Right lobe of liver (tissue), 6 donors: ENCODE data around the gene ILF3. TPM values are rescaled to one million over a fixed set of nuclear protein-coding genes. Genes with fewer than 3 reads are reported as not detected.

Experiments used
- ATAC-seq, 4 donors: fragments of 200-7000 bp; cut with Tn5 transposase; one replicate each; pipeline ENCODE4 v1.9.1; 2020; ENCODE audit warnings: mild to moderate bottlenecking in 4 of 4, moderate library complexity in 4 of 4
- DNase-seq, 3 donors: peaks; one replicate each; pipeline ENCODE4 v3.0.0-alpha.2; 2020
- H3K27ac ChIP-seq, 3 donors: fragments of 200-600 bp; one replicate each; pipeline ENCODE4 v1.8.0; 2022
- H3K27me3 ChIP-seq, 2 donors: fragments of 200-600 bp; one replicate each; pipeline ENCODE4 v1.8.0; 2022
- H3K36me3 ChIP-seq, 4 donors: fragments of 200-600 bp; sonication (generic) in 1 of 4; one replicate each; pipeline versions ENCODE4 v1.5.1 to v1.8.0; 2017 to 2022; ENCODE audit warnings: control low read depth in 1 of 4
- H3K4me1 ChIP-seq, 4 donors: fragments of 200-600 bp; sonication (generic) in 1 of 4; one replicate each; pipeline versions ENCODE4 v1.5.1 to v1.8.0; 2017 to 2022; ENCODE audit warnings: control low read depth in 1 of 4
- H3K4me3 ChIP-seq, 3 donors: fragments of 200-600 bp; one replicate each; pipeline ENCODE4 v1.8.0; 2022
- H3K9me3 ChIP-seq, 4 donors: fragments of 200-600 bp; sonication (generic) in 1 of 4; one replicate each; pipeline versions ENCODE4 v1.5.1 to v1.8.0; 2017 to 2022; ENCODE audit warnings: control low read depth in 1 of 4
- POLR2A ChIP-seq: fragments of 450-650 bp; IDR thresholded peaks from one replicate; pipeline ENCODE4 v1.6.1; 2017; ENCODE audit warnings: antibody characterized with exemption, mild to moderate bottlenecking
- WGBS: methylation state at CpG from one replicate; pipeline ENCODE4 v1.1.6; 2018; ENCODE audit warnings: low coverage, low lambda C conversion rate; ENCODE audit not compliant: insufficient coverage; ENCODE audit errors: missing lambda C conversion rate; 5-methylcytosine and 5-hydroxymethylcytosine counted together
- intact Hi-C, 2 donors: fragments of 100-400 bp; cut with DNase I; formaldehyde crosslinking; loops; one replicate each; pipeline versions ENCODE4 v1.11.2 to v1.14.1; 2022
- total RNA-seq, 6 experiments: library from RNA; depleted of rRNA in 2 of 6; stranded (reverse); fragments of >200 nt in 2 of 6; fragmentation: NEBNext Ultra II Directional in 3 of 6; extraction: Animal tissue kit (Norgen Biotek cat#: 25700) in 3 of 6; gene quantifications; one replicate each; pipeline versions ENCODE4 v1.1.0 to v1.2.4, GENCODE V29; 2016 to 2023
- TF ChIP-seq, protein P1 (sequence below), 4 donors: fragments of 200-600 bp in 3 of 4; fragments of 450-650 bp in 1 of 4; IDR thresholded peaks; one replicate each; pipeline versions ENCODE4 v1.5.1 to v1.8.0; 2016 to 2022; ENCODE audit warnings: antibody characterized with exemption in 4 of 4, mild to moderate bottlenecking in 2 of 4
- donor health status: DM: no; HTN: yes; CAD: no.
- donor health status: DM: no; HTN: no; CAD: no.
- donor health status: DM: no; HTN: no; CAD: no.
- donor health status: DM: no; HTN: yes; CAD: no.
- donor health status: DM: no; HTN: yes; CAD: no.

ILF3 gene
- total RNA-seq, 6 experiments from 2014 or later: 40.0 to 82.3 (median 54.8) TPM

DNA sequence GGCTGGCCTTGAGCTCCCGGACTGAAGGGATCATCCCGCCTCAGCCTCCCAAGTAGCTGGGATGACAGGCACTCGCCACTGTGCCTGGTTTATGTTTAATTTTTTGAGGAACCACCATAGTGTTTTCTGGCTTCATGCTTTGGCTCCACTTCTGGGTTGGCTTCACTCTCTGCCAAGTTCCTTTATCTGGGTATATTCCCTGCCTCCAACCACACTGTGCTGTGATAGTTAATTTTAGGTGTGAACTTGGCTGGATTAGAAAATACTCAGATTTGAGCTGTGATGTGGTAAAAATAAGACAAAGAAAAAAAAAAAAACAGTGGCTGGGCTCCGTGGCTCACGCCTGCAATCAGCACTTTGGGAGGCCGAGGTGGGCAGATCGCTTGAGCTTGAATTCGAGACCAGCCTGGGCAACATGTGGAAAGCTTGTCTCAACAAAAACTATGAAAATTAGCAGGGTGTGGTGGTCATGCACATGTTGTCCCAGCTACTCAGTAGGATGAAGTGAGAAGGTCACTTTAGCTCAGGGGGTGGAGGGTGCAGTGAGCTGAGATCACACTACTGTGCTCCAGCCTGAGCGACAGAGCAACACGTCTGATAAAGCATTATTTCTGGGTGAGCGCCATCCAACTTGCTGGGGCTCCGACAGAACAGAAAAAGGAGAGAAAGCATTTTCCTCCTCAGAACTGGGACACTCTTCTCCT, 7.5 kb upstream of the ILF3 start:
- Histone ChIP-seq H3K27ac (no peak overlapping the region), H3K9me3 (no peaks in the 10 kb centered on the region), H3K4me3 (no peak overlapping the region), H3K36me3 (no peaks in the 10 kb centered on the region), H3K27me3 (no peaks in the 10 kb centered on the region), H3K4me1 (no peaks in the 10 kb centered on the region)
- intact Hi-C loops: no loop called here
- ATAC-seq (no peak), DNase-seq (no peak)
- WGBS: 71% methylated on average over 9 of the region's 12 CpGs
- TF ChIP-seq, protein P1, sequence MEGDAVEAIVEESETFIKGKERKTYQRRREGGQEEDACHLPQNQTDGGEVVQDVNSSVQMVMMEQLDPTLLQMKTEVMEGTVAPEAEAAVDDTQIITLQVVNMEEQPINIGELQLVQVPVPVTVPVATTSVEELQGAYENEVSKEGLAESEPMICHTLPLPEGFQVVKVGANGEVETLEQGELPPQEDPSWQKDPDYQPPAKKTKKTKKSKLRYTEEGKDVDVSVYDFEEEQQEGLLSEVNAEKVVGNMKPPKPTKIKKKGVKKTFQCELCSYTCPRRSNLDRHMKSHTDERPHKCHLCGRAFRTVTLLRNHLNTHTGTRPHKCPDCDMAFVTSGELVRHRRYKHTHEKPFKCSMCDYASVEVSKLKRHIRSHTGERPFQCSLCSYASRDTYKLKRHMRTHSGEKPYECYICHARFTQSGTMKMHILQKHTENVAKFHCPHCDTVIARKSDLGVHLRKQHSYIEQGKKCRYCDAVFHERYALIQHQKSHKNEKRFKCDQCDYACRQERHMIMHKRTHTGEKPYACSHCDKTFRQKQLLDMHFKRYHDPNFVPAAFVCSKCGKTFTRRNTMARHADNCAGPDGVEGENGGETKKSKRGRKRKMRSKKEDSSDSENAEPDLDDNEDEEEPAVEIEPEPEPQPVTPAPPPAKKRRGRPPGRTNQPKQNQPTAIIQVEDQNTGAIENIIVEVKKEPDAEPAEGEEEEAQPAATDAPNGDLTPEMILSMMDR (IDR thresholded peaks at IDR 0.05): no peak
- TF ChIP-seq POLR2A: no peak

- Histone ChIP-seq H3K36me3 (no peaks in the 10 kb centered on the region), H3K9me3 (no peaks in the 10 kb centered on the region), H3K27ac (no peak overlapping the region), H3K27me3 (no peaks in the 10 kb centered on the region), H3K4me1 (peaks cover 0 to 7% (median 2%) of the 10 kb centered on the region in 4 donors), H3K4me3 (no peak overlapping the region)
- intact Hi-C loops: no loop called here
- ATAC-seq (no peak), DNase-seq (no peak)
- 83% methylated on average over 4 of the region's 4 CpGs for WGBS
- TF ChIP-seq POLR2A: no peak
- TF ChIP-seq, protein P1 (IDR thresholded peaks at IDR 0.05): no peak
These were observed 5.8 kb upstream of the ILF3 start for GRCh38 chr19:10648360-10648759.

DNA sequence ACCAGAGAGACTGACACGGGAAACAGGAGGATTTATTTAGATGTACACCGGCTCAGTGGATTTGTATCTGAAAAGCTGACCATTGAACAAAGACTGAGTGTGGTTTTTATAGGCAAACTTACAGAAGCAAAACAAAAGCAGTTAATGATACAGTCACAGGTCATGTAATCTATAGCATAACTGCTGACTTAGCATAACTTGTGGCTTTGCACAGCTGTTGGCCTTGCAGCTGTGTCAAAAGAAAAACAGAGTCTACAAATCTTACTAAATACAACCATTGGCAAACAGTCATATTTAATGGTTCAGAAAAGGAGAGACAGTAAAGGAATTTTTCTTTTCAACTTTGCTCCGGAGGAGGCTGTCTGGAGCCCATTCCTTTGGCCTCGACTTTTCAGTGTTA, 2.3 kb upstream of the ILF3 start:
- Histone ChIP-seq H3K9me3 (no peaks in the 10 kb centered on the region), H3K27ac (no peak overlapping the region), H3K27me3 (no peaks in the 10 kb centered on the region), H3K36me3 (no peaks in the 10 kb centered on the region), H3K4me3 (no peak overlapping the region), H3K4me1 (peaks cover 0 to 23% (median 7%) of the 10 kb centered on the region in 4 donors)
- TF ChIP-seq POLR2A: no peak
- 80% methylated on average over 4 of the region's 4 CpGs for WGBS
- intact Hi-C loops: no loop called here
- DNase-seq (no peak), ATAC-seq (no peak)

DNA sequence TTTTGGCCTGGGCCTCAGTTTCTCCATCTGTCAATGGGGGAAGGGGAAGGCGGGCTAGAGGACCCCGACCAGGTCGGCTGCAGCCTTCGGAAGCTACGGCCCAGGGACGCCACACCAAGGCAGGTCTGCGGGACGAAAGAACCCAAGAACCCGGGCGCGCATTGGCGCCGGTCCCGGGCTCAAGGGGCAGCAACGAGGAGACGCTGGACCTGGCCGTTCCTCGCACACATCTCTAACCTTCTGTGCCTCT, 739 bp upstream of the ILF3 start:
- H3K36me3 ChIP-seq: no peaks in the 10 kb centered on the region
- H3K4me1 ChIP-seq: peaks cover 0 to 23% (median 7%) of the 10 kb centered on the region in 4 donors
- ATAC-seq (peak; percentile 7 to 27 (median 23)), DNase-seq (no peak)
- intact Hi-C loops: no loop called here
- peak overlapping the region; percentile 88 to 95 (median 93) for H3K4me3 ChIP-seq
- H3K9me3 ChIP-seq: no peaks in the 10 kb centered on the region
- H3K27ac ChIP-seq: peak overlapping the region; percentile 89 to 97 (median 92)
- H3K27me3 ChIP-seq: no peaks in the 10 kb centered on the region
- 1% methylated on average over 15 of the region's 18 CpGs for WGBS
- TF ChIP-seq, protein P1 (IDR thresholded peaks at IDR 0.05): no peak
- no peak for TF ChIP-seq POLR2A

DNA sequence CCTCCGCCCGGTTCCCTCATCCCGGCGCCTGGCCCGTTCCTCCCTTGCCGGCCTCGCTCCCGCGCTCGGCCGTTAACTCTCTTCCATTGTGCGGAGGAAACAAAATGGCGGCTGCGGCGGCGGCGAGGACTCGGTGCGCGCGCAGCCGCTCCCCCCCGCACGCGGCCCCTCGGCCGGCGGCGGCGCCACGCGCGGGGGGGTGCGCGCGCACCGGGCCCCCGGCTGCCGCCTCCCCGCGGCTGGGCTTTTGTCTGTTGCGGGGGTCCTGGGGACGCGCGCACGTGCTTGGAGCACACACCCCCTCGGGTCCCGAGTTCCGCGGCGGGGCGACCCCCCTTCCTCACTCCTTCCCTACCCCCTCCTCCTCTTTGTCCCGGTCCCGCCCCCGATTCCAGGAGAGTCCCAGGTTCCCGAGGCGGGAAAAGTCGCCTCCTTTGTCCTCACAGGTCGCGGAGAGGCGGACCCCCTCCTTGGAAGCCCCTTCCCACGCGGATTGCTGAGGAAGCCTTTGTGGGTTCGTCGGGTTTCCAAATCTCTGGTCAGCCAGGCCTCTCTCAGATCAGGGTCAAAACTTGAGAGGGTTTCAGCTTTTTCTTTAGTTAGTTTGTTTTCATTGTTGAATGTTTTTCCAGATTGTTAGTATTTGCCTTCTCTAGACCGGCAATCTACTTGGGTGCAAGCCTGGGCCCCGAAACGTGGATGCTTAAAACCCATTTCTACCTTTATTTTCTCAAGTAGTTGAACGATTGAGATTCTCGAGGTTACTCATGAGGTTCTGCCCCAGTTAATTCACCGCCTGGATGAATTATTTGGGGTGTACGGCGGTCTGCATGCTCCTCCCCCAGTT, 687 bp downstream of the ILF3 start:
- Histone ChIP-seq H3K27me3 (no peaks in the 10 kb centered on the region), H3K4me1 (peaks cover 0 to 24% (median 7%) of the 10 kb centered on the region in 4 donors), H3K9me3 (no peaks in the 10 kb centered on the region), H3K27ac (peak overlapping the region; percentile 89 to 95 (median 92)), H3K4me3 (peak overlapping the region; percentile 93 to 97 (median 95)), H3K36me3 (no peaks in the 10 kb centered on the region)
- TF ChIP-seq, protein P1 (IDR thresholded peaks at IDR 0.05): no peak
- no peak for TF ChIP-seq POLR2A
- WGBS: under 1% methylated on average over 29 of the region's 73 CpGs
- intact Hi-C loops: no loop called here
- DNase-seq (peak; percentile 57 to 66 (median 58)), ATAC-seq (peak in 1 of 4 donors; percentile 3)
